Activated T-cell treated with anti-CD3 and anti-CD28 coated beads for 24 hours (primary cell): ENCODE data around the gene XRCC5.
"Not testable (repeated sequence)": the region's sequence is repeated elsewhere in the genome, so short reads cannot be mapped to it uniquely, and the experiment has no call there.

Source experiments
- DNase-seq: peaks from one replicate; pipeline ENCODE4 v3.0.0-alpha.2; 2020; ENCODE audit warnings: low read depth

The XRCC5 gene

DNA sequence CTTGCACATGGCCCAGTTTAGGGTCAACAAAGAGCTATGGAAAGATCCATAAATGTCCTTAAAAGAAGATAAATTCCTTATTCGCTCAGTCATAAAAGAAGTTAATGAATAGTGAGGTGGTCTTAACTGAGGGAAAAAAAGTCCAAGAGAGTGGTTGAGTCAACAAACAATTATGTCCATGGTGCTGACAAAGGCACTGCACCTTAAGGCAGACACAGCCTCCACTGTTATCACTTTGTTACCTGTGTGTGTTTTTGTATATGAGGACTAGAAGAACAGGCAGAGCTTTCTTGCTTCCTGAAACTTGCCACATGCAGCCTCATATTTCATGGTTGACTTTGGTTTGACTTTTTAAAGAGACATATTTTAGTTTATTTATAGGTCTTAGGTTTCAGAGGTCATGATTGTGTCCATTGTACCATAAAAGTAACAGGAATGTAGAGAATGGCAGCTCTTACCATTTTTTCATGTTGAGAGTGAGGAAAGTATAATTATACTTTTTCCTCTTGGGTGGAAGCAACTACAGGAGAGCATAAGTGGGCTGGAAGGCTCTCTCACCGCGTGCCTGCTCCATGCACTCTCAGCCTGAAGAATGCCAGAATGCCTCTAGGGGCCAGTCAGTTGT, 93.6 kb downstream of the XRCC5 start:
- DNase-seq, result no peak

DNA sequence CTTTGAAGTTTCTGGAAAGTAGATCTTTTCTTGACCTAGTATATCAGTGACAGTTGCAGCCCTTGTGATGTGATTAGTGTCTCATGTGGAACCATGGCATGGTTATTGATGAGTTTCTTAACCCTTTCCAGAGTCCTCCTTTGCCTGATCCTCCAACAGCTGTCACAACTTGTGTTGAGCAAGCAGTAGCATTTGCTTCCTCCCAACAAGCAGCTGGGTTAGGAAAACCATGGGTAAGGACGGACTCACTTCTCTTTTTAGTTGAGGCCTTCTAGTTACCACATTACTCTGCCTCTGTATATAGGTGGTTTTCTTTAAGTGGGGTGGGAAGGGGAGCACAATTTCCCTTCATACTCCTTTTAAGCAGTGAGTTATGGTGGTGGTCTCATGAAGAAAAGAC, 96.3 kb downstream of the XRCC5 start:
- DNase-seq, result no peak

DNA sequence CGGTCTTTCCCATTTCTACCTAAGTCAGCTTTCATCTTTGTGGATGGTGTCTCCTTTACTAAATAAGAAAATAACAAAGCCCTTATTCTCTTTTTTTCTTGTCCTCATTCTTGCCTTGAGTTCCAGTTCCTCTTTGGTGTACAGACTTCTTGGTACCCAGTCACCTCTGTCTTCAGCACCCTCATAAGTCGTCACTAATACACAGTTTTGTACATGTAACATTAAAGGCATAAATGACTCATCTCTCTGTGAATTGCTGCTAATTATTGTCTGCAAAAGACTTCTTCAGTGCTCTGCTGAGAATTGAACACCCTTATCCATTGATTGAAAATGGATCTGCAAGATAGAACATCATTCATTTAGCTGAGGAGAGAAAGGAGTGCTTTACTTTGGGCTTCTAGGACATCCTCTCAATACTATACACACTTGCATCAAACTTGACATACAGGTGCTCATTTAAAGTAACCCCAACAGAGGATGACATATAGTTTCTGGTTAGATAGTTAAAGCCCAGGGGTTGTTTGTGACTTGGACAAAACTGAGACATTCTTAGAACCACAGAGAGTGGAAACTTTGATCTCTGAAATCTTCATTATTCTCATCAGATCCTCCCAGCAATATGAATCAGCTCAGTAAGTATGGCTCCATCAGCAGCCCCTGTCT, 97.0 kb downstream of the XRCC5 start:
- no peak for DNase-seq

DNA sequence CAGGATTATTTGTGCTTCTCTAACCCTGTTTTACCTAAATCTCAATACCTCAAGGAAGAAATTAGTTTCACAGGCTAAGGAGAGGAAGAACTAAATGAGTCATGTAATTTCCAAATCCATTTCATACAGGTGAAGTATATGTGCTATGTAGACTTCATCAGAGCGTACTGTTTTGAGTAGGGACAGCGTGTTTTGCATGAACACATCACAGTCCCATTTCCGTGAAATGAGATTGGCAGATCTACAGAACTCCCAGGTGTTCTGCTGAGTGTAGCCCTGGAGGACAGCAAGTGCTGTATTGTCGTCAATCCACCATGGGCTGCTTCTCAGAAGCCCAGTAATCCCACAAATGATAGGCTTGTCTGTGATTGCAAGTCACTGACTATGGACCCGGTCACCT, 97.7 kb downstream of the XRCC5 start:
- DNase-seq, result no peak

DNA sequence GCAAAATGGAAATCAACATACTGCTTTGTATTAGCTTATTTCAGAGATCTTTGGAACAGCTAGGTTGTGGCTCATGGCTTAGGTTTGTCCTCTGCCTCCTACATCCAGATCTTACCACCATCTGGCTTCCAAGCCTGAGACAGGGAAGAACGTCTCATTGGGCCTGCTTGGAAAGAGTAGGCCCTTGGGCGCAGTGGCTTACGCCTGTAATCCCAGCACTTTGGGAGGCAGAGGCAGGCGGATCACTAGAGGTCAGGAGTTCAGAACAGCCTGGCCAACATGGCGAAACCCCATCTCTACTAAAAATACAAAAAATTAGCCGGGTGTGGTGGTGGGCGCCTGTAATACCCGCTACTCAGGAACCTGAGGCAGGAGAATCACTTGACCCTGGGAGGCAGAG, 99.5 kb downstream of the XRCC5 start:
- not testable (repeated sequence) for DNase-seq

DNA sequence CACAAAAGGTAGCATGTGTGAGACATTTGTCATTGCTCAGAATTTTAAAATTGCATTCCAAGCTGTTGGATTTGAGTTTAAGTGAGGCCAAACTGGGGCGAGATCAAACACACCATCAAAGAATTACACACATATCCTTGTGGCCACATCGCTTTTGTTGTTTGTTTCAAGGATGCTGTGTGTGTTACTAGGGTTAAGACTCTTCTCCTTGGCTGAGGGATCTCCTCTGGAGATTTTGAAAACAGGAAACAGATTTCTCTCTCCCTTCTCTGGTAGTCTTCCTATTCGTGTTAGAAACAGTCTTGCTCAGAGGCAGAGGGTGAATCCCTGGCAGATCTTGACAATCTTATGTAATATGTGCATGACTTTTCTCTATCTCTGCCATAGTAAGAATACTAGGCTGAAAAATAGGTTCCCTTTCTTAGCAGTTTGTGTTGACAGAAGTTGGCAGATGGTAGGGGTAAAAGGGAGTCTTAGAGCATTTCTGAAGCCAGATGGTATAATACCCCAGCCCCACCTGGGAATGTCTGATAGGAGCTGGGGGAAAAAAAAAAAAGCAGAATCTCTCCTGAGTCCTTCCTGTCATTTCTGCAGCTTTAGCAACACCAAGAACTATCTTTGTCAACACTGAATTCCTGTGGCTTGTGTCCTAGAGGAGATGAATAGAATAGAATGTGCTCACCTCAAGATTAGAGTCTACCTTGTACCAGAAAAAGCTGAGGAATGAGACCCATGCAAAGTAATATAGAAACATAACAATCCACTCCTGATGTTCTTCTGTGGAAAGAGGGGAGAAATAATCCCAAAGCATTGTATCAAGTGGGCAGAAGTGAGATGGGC, 101.8 kb downstream of the XRCC5 start:
- no peak for DNase-seq

DNA sequence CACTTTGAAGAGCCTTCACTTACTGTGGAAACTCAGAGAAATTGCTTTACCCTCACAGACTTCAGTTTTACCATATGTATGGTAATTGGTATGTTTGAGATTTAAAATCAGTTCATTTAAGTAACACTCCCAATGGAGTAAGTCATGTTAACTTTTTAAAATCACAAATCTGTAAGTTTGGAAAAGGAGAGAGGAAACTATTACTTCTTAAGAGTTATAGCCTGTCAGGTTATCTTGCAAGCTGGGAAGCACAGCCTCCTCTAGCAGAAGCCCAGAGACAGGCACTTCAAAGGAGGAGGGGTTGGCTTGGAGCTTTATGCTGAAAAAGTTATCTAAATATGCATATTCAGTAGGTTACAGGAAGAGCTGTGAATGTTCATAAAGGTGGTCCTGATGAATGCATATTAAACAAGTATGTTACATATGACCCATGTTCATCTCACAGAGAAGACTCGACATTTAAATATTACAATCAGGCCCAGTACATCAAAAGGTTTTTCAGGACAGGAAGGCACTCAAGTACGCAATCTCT, 102.5 kb downstream of the XRCC5 start:
- no peak for DNase-seq

DNA sequence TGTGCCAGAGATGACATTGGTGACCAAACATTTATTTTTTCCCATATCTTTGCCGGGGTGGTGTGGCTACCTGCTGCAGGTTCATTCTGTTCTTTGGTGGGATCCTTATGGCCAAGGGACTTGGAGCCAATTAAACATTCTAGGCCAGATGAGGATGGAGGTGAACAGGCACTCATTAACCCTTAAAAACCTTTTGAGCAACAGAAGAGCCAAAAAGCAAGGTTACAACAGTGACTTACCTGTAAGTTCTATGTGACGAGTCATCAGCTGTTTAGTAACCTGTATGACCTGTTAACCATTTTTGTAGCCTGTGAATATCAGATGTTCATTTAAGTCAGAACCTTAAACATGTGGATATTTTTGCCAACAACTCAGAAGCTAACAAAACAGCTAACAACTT, 105.6 kb downstream of the XRCC5 start:
- DNase-seq, result no peak

DNA sequence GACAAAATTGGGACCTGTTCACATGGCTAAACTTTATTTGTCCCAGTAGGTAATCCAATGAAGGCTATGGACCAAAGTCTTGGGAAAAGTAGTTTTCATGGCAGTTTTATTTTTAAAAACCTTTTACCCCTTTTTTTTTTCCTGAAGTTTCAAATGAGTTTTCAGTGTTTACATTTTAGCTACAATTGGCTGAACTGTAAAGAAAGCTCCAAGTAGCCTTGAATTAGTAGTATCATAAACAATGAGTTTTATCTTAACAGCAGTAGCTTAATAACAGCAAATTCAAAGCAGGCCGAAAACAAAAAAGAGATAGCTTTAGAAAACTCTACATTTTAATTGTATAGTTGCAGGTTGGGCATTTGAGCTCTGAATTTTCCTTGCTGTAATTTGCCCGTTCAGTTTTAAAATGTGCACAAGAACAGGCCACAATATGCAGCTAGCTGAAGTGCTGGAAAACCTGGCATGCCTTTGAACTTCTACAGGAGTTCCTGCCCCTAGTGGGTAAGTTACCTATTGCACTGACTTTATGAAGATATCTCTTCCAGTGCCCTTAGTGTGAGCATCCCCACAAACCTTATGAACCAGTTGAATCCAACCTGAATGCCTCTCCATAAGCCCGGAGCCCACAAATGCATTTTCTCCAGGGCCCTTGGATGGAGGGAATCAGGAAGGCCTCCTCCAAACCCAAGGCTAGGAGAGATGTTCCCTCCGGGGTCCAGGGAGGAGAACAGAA, 106.7 kb downstream of the XRCC5 start:
- DNase-seq, result no peak

DNA sequence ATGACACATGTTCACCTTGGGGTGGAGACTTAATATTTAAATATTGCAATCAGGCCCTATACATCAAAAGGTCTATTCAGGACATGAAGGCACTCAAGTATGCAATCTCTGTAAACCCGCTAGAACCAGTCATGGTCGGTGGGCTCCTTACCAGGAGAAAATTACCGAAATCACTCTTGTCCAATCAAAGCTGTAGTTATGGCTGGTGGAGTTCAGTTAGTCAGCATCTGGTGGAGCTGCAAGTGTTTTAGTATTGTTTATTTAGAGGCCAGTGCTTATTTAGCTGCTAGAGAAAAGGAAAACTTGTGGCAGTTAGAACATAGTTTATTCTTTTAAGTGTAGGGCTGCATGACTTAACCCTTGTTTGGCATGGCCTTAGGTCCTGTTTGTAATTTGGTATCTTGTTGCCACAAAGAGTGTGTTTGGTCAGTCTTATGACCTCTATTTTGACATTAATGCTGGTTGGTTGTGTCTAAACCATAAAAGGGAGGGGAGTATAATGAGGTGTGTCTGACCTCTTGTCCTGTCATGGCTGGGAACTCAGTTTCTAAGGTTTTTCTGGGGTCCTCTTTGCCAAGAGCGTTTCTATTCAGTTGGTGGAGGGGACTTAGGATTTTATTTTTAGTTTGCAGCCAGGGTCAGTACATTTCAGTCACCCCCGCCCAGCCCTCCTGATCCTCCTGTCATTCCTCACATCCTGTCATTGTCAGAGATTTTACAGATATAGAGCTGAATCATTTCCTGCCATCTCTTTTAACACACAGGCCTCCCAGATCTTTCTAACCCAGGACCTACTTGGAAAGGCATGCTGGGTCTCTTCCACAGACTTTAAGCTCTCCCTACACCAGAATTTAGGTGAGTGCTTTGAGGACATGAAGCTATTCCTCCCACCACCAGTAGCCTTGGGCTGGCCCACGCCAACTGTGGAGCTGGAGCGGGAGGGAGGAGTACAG, 108.1 kb downstream of the XRCC5 start:
- no peak for DNase-seq

DNA sequence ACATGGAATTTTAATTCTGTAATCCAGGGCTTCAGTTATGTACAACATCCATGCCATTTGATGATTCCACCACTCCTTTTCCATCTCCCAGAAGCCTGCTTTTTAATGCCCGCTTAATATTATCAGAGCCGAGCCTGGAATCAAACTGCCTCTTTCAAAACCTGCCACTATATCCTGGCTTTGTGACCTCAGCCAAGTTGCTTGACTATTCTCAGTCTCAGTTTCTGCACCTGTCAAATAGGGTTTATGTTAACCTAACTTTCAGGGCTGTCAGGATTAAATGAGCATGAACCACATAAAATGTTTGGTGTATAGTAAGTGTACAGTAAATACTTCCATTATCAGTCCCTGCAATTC, 108.7 kb downstream of the XRCC5 start:
- DNase-seq, result no peak

DNA sequence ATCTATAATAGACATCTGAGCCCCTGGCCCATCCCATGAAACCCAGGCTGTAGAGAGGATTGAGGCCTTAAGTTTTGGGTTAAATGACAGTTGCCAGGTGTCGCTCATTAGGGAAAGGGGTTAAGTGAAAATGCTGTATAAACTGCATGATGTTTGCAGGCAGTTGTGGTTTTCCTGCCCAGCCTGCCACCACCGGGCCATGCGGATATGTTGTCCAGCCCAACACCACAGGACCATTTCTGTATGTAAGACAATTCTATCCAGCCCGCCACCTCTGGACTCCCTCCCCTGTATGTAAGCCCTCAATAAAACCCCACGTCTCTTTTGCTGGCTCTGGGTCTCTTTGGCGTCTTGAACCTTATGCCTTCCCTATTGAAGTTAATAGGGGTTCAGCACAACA, 110.7 kb downstream of the XRCC5 start:
- DNase-seq, result no peak

DNA sequence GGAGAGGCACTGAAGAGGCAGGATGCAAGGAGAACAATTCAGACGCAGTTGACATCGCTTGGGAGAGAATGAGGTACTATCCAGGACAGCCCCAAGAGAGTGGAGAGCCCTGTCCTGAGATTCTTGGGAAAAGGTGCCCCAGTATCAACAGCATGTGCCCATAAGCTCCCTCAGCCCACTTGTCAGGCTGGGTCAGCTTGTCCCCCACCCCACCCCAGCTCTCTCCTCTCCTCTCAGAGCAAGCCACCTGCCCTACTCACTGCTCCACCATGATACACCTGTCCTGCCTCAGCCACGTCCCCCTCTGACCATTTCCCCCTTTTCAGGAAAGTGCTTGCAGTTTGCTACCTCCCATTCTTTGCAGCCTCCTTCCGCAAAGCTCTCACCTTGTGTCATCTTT, 111.8 kb downstream of the XRCC5 start:
- DNase-seq, result no peak

DNA sequence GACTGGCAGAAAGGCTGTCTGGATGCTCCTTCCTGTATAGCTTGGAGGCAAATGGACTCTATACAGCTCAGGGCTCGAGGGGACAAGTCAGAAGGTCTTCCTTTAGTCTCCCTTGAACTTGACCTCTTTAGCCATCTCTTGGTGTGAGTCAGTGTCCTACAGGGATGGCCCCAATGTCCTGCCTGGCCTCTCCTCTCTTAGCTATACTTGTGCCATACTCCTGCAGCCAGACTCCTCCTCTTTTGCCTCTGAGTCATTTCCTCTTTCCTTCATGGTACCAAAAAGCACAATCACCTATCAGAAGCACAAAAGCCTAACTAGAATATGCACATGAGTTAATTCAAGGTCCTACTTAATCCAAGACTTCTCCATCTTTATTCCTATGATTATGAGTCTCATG, 112.7 kb downstream of the XRCC5 start:
- no peak for DNase-seq

DNA sequence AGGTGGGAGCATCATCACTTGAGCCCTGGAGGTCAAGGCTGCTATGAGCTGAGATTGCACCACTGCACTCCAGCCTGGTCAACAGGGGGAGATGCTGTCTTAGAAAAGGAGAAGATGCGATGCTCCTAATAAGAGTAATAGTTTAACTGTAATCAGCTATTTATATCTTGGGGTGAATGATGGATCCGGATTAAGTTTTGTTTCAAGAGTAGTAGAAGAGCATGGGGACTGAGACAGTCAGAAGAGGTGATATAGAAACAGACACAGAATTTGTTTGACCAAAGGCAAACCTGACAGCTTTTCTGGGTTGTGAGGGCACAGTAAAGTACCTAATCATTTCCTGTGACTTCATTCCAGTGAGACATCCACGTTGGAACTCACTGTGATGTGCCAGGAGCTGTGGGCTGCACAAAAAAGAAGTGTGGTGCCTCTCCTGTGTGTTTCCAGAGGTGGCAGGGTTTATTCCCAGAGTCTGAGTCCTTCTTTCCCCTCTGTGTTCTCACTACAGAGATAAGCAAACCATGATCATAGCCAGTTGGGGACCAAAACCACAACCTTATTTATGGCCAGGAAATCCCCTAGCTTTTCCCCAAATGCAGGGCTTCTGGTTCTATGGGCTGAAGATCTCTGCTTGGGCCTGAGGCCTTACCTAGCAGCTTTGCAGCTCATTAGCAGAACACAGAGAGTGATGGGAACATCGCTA, 113.7 kb downstream of the XRCC5 start:
- DNase-seq, result no peak

DNA sequence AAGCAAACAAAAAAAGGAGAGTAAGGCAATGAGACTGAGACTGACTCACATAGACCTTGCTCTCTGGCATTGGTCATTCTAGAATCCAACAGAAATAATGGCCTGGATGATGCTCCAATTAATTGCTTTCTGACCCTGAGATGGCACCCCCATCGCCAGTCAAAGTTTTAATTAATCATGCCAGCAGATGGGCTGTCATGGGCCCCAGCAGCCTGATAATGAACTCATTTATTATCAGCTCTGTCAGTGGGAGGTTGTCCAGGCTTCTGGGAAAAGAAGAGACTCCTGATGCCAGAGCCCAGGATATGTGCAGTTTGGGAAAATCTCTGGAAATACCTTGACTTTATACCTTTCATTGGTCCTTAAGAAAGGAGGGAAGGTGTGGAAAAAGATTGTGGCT, 115.2 kb downstream of the XRCC5 start:
- DNase-seq, result no peak

DNA sequence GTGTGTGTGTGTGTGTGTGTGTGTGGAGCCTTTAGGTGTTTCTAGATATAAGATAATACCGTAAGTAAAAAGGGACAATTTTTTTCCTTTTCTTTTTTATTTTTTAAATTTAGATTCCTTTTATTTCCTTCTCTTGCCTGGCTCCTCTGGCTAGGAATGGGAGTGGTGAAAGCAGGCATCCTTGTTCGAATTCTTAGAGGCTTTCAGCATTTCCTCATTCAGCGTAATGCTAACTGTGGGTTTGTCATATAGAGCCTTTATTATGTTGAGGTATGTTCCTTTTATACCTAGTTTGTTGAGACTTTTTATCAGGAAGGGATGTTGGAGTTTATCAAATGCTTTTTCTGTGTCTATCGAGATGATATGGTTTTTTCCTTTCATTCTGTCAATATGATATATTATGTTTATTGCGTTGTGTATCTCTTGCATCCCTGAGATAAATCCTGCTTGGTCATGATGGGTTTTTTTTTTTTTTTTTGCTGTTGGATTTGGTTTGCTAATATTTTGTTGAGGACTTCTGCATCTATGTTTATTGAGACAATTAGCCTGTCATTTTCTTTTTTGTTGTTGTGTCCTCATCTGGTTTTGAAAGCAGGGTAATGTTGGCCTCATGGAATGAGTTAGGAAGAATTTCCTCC, 120.2 kb downstream of the XRCC5 start:
- no peak for DNase-seq

DNA sequence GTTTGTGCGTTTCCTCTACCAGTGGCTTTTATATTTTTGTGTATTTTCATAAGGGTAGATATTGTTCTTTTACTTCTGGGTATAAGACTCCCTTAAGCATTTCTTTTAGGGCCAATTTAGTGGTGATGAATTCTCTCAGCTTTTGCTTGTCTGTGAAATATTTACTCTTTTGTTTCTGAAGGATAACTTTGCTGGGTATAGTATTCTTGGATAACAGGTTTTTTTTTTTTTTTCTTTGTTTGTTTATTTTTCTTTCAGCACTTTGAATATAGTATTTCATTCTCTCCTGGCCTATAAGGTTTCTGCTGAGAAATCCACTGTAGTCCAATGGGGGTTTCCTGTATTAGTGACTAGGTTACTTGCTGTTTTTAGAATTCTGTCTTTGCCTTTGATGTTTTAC, 122.7 kb downstream of the XRCC5 start:
- DNase-seq, result no peak

DNA sequence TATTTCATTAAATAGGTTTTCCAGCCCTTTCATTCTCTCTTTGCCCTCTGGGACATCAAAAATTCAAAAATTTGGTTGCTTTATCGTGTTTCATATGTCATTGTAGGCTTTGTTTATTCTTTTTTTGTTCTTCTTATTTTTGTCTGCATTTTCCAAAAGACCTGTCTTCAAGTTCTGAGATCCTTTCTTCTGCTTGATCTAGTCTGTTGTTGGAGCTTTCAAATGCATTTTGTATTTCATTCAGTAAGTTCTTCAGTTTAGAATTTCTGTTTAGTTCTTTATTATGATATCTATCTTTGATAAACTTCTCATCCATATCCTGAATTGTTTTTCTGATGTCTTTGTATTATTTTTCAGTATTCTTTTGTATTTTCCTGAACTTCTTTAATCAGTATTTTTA, 123.6 kb downstream of the XRCC5 start:
- DNase-seq, result no peak
